HepG2 (cell line): Measurements from ENCODE around the gene L3MBTL4. TPM values are rescaled to one million over a fixed set of nuclear protein-coding genes. Genes with fewer than 3 reads are reported as not detected.

Source experiments
- ATAC-seq: fragments of 200-7000 bp; cut with Tn5 transposase; 3 replicates; pipeline ENCODE4 v1.9.1; 2020; ENCODE audit warnings: mild to moderate bottlenecking, moderate library complexity
- BruUV-seq: library from RNA; stranded (reverse); fragments of 400-500 nt; replicated peaks from 2 replicates; lab custom pipeline; 2021; lab: Mats Ljungman, UMichigan
- CTCF ChIA-PET: fragments of 300-600 bp; formaldehyde crosslinking; extraction: SDS; loops from one replicate; lab custom pipeline; 2021; ENCODE audit warnings: low total read pairs, inconsistent platforms, low intra/inter-chr PET ratio; lab: Yijun Ruan, JAX
- POLR2A ChIA-PET: fragments of 350-600 bp; sonication (Branson Sonifier 250); formaldehyde crosslinking; loops from one replicate; lab custom pipeline; 2020; ENCODE audit warnings: antibody characterized with exemption, inconsistent platforms; lab: Yijun Ruan, JAX
- DNase-seq: peaks from one replicate; pipeline ENCODE4 v3.0.0-alpha.2; 2015; ENCODE audit warnings: low spot score
- FAIRE-seq: peaks from 3 replicates; lab custom pipeline; 2011; peaks lifted over from hg19 to GRCh38; lab: Jason Lieb, UNC
- H2AFZ ChIP-seq: one replicate; pipeline ENCODE4 v1.6.1; 2011; ENCODE audit warnings: low read length, inconsistent platforms
- H3K27ac ChIP-seq: fragments of 300-600 bp; 3 replicates; pipeline ENCODE4 v1.8.0; 2011; ENCODE audit warnings: mixed run types, mild to moderate bottlenecking, mixed read lengths, low read length, inconsistent platforms; ENCODE audit not compliant: insufficient read depth; ENCODE audit errors: extremely low read length
- H3K27me3 ChIP-seq, 2 experiments: fragments of 200-600 bp in 1 of 2; 2 replicates in 1 of 2; 3 replicates in 1 of 2; pipeline versions ENCODE4 v1.6.0 to v1.8.0; 2011; ENCODE audit warnings: low read length in 2 of 2, mild to moderate bottlenecking in 2 of 2, moderate library complexity in 2 of 2, inconsistent platforms in 1 of 2; ENCODE audit not compliant: insufficient read depth in 2 of 2, control insufficient read depth in 1 of 2
- H3K36me3 ChIP-seq, 2 experiments: fragments of 200-600 bp in 1 of 2; replicated peaks in 1 of 2; 2 replicates in 1 of 2; 3 replicates in 1 of 2; pipeline versions ENCODE4 v1.5.1 to v1.8.0; 2011; ENCODE audit warnings: low read length in 2 of 2, inconsistent platforms in 1 of 2; ENCODE audit not compliant: insufficient read depth in 2 of 2, control insufficient read depth in 1 of 2
- H3K4me1 ChIP-seq: 2 replicates; pipeline ENCODE4 v1.5.1; 2012; ENCODE audit warnings: low read length, inconsistent platforms; ENCODE audit not compliant: insufficient read depth
- H3K4me2 ChIP-seq: 2 replicates; pipeline ENCODE4 v1.6.0; 2011; ENCODE audit warnings: low read depth, low read length, inconsistent platforms
- H3K4me3 ChIP-seq, 3 experiments: fragments of 200-600 bp in 1 of 3; sonication (generic), shearing (Covaris generic) in 1 of 3; replicated peaks in 1 of 3; 2 replicates each; pipeline ENCODE4 v1.5.1; 2011 to 2016; ENCODE audit warnings: low read length in 3 of 3, inconsistent platforms in 2 of 3, low read depth in 2 of 3, mild to moderate bottlenecking in 2 of 3, control low read depth in 1 of 3, mixed read lengths in 1 of 3; ENCODE audit not compliant: insufficient read depth in 1 of 3
- H3K79me2 ChIP-seq: one replicate; pipeline ENCODE4 v1.6.1; 2011; ENCODE audit warnings: low read length, inconsistent platforms; ENCODE audit not compliant: insufficient read depth
- H3K9ac ChIP-seq: 2 replicates; pipeline ENCODE4 v1.6.0; 2011; ENCODE audit warnings: mild to moderate bottlenecking, low read depth, low read length, inconsistent platforms; ENCODE audit not compliant: insufficient read depth
- H3K9me3 ChIP-seq: 2 replicates; pipeline ENCODE4 v1.5.1; 2012; ENCODE audit warnings: mild to moderate bottlenecking, low read length
- H4K20me1 ChIP-seq: 2 replicates; pipeline ENCODE4 v1.6.0; 2011; ENCODE audit warnings: inconsistent platforms, mild to moderate bottlenecking, low read length, moderate library complexity; ENCODE audit not compliant: insufficient read depth
- CREB1 ChIP-seq, 2 experiments: fragments of 450-650 bp in 1 of 2; IDR thresholded peaks; 2 replicates each; pipeline ENCODE4 v1.6.1; 2016 to 2017; ENCODE audit warnings: control low read depth in 1 of 2, mild to moderate bottlenecking in 1 of 2, missing compliant biosample characterization in 1 of 2, missing genetic modification characterization in 1 of 2
- ELF3 ChIP-seq: IDR thresholded peaks from 2 replicates; pipeline ENCODE4 v1.6.1; 2016; ENCODE audit warnings: missing genetic modification reagents, missing compliant biosample characterization
- IRF2 ChIP-seq: IDR thresholded peaks from 2 replicates; pipeline ENCODE4 v1.6.1; 2018; ENCODE audit warnings: missing genetic modification reagents, missing compliant biosample characterization
- KDM3A ChIP-seq: IDR thresholded peaks from 2 replicates; pipeline ENCODE4 v1.6.1; 2018; ENCODE audit warnings: low read depth, missing compliant biosample characterization
- MED1 ChIP-seq: sonication (generic); formaldehyde crosslinking; IDR thresholded peaks from 2 replicates; pipeline ENCODE4 v1.4.0; 2020; ENCODE audit warnings: missing genetic modification reagents
- MIXL1 ChIP-seq: IDR thresholded peaks from 2 replicates; pipeline ENCODE4 v1.6.1; 2016
- NR2F1 ChIP-seq, 2 experiments: fragments of 450-650 bp in 1 of 2; formaldehyde crosslinking in 1 of 2; IDR thresholded peaks; 2 replicates each; pipeline versions ENCODE4 v1.5.0 to v1.6.1; 2016 to 2020; ENCODE audit warnings: mild to moderate bottlenecking in 1 of 2, missing compliant biosample characterization in 1 of 2, missing genetic modification reagents in 1 of 2, moderate library complexity in 1 of 2
- NR2F6 ChIP-seq, 2 experiments: IDR thresholded peaks; 2 replicates each; pipeline ENCODE4 v1.6.1; 2016; ENCODE audit warnings: antibody characterized with exemption in 1 of 2, mild to moderate bottlenecking in 1 of 2
- NRL ChIP-seq: sonication (generic); formaldehyde crosslinking; IDR thresholded peaks from 2 replicates; pipeline ENCODE4 v1.5.0; 2020; ENCODE audit warnings: missing genetic modification reagents, mild to moderate bottlenecking, moderate library complexity, borderline replicate concordance
- PITX1 ChIP-seq: sonication (generic); formaldehyde crosslinking; IDR thresholded peaks from 2 replicates; pipeline ENCODE4 v1.5.1; 2020; ENCODE audit warnings: mild to moderate bottlenecking, missing genetic modification reagents
- TARDBP ChIP-seq: sonication (generic); formaldehyde crosslinking; IDR thresholded peaks from 2 replicates; pipeline ENCODE4 v1.8.0; 2022; ENCODE audit warnings: mild to moderate bottlenecking, missing genetic modification reagents
- ZIK1 ChIP-seq: sonication (generic); formaldehyde crosslinking; IDR thresholded peaks from 2 replicates; pipeline ENCODE4 v1.5.0; 2020; ENCODE audit warnings: mild to moderate bottlenecking, low read depth, missing genetic modification reagents, borderline replicate concordance
- ZNF616 ChIP-seq: sonication (generic); formaldehyde crosslinking; IDR thresholded peaks from 2 replicates; pipeline ENCODE4 v1.5.0; 2020; ENCODE audit warnings: low read depth, mild to moderate bottlenecking, missing genetic modification reagents
- WGBS: methylation state at CpG from one replicate; pipeline ENCODE4 v1.1.6; 2017; ENCODE audit warnings: low lambda C conversion rate; 5-methylcytosine and 5-hydroxymethylcytosine counted together
- in situ Hi-C: cut with HindIII; loops from 2 replicates; pipeline ENCODE4 v1.10.0; 2017; ENCODE audit warnings: low pct_unique_long_range_greater_than_20kb; ENCODE audit not compliant: extremely low pct_ligation_motif_present
- intact Hi-C: fragments of 100-400 bp; cut with micrococcal nuclease; formaldehyde crosslinking; loops from one replicate; pipeline ENCODE4 v1.10.0; 2022; ENCODE audit not compliant: unreplicated experiment
- polyA plus RNA-seq, 8 experiments: library from polyadenylated mRNA; depleted of rRNA in 3 of 8; stranded (reverse) in 7 of 8; unstranded in 1 of 8; fragments of >200 nt; fragmentation: Illumina TruSeq in 4 of 8; extraction: Trizol in 4 of 8; gene quantifications; 2 replicates each; pipeline versions ENCODE4 v1.2.1 to v1.2.3, GENCODE V29; 2011 to 2016; ENCODE audit warnings: low read depth in 4 of 8, missing spikeins in 1 of 8, mixed read lengths in 1 of 8; ENCODE audit not compliant: insufficient read depth in 1 of 8
- total RNA-seq, 5 experiments: library from RNA; depleted of rRNA; stranded (reverse); fragments of >200 nt; fragmentation: Illumina TruSeq; extraction: Trizol; gene quantifications; 2 replicates each; pipeline ENCODE4 v1.2.3, GENCODE V29; 2016; ENCODE audit warnings: low read depth in 1 of 5
- TF ChIP-seq, protein P1 (sequence below): sonication (generic); formaldehyde crosslinking; IDR thresholded peaks from 2 replicates; pipeline ENCODE4 v1.9.0; 2021; ENCODE audit warnings: missing genetic modification reagents, borderline replicate concordance
- TF ChIP-seq, protein P2 (sequence below): sonication (generic); formaldehyde crosslinking; IDR thresholded peaks from 2 replicates; pipeline ENCODE4 v1.4.0; 2020; ENCODE audit warnings: mild to moderate bottlenecking, low read depth, missing genetic modification reagents
- TF ChIP-seq, protein P3 (sequence below): sonication (generic); formaldehyde crosslinking; IDR thresholded peaks from 2 replicates; pipeline ENCODE4 v1.9.0; 2022; ENCODE audit warnings: missing genetic modification reagents, mild to moderate bottlenecking, borderline replicate concordance

The L3MBTL4 gene
- total and polyA plus RNA-seq, 2 of the 13 experiments (the other 11 are each of a cell fraction or from before 2014, with no cell fraction given), result 10.8 to 13.3 TPM

DNA sequence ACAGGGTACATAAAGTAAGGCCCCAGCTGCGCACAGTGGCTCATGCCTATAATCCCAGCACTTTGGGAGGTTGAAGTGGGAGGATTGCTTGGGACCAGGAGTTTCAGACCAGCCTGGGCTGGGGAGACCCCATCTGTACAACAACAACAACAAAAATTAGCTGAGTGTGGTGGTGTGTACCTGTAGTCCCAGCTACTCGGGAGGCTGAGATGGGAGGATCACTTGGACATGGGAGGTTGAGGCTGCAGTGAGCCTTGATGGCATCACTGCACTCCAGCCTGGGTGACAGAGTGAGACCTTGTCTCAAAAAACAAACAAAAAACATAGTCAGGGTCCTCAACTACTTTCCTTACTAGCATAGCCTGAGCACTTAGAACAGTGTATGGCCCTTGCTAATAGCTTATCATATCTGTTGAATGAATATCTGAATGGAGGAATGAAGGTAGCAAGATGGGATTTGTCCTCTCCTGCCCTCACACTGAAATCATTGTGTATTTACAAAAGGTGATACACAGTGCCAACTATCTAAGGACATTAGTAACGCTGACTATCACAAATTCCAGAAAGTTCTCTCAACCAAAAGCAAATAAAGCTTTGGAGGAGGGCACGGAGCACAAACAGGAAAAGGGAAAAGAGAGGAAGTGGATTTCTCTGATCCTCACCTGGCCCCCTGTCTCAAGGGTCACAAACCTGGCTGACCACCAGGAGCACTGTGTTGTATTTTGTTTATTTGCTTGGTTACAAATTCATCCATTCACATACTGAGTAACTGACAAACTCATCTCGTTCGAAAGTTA lies 38.1 kb downstream of the L3MBTL4 start (continued):
- TF ChIP-seq ZIK1 (CRISPR knock-in tag) (no peak), MIXL1 (CRISPR knock-in tag) (peak; percentile 36; the same call in 1 of the 2 replicates), KDM3A (CRISPR knock-in tag) (no peak), NR2F6 (IDR thresholded peaks at IDR 0.05) (peak; percentile 72), NR2F6 (CRISPR knock-in tag; IDR thresholded peaks at IDR 0.05) (peak; percentile 79), ZNF616 (CRISPR knock-in tag) (no peak)
- TF ChIP-seq, protein P1, sequence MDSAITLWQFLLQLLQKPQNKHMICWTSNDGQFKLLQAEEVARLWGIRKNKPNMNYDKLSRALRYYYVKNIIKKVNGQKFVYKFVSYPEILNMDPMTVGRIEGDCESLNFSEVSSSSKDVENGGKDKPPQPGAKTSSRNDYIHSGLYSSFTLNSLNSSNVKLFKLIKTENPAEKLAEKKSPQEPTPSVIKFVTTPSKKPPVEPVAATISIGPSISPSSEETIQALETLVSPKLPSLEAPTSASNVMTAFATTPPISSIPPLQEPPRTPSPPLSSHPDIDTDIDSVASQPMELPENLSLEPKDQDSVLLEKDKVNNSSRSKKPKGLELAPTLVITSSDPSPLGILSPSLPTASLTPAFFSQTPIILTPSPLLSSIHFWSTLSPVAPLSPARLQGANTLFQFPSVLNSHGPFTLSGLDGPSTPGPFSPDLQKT, result no peak

DNA sequence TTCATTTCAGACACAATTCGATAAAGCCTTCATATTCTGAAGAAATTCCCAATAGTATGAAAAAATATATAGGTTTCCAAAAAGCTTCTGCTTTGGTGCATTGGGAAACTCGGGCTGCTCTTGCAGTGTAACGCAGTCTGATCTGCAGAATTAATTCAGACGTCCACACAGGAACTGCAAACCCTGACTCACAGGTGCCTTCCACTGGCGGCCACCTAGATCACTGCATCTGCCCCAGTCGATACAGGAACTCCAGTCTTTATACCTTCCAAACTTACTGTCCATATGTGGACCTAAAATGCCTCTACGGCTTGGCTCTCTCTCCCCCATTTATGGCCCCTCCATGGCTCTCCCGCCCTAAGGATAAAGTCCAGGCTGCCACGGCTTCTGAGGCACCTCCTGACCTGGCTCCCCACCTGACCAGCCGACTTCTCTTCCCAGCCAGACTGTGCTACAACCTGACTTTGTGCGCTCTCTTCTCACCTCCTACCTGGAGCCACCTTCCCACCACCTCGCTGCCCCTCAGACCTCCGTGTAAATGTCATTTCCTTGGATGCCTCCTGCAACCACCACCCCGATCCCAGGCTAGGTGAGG lies 39.7 kb downstream of the L3MBTL4 start:
- DNase-seq (peak; percentile 51), ATAC-seq (peak; percentile 63), FAIRE-seq (peak; percentile 4)
- Histone ChIP-seq H2AFZ (no peak overlapping the region), H3K36me3 (no peaks in the 10 kb centered on the region), H3K4me3 (peak overlapping the region; percentile 37 to 55 (median 42)), H3K27ac (peak overlapping the region; percentile 66), H3K79me2 (peaks cover 20% of the 10 kb centered on the region), H3K9me3 (no peaks in the 10 kb centered on the region), H3K4me2 (peak overlapping the region; percentile 69), H4K20me1 (no peaks in the 10 kb centered on the region), H3K4me1 (peaks cover 80% of the 10 kb centered on the region), H3K9ac (peak overlapping the region; percentile 66), H3K27me3 (no peaks in the 10 kb centered on the region)
- CTCF ChIA-PET, result no interaction called here
- BruUV-seq, result no TSS peak
- POLR2A ChIA-PET, result no interaction called here
- intact Hi-C loops (loop anchor here (5.0 kb wide), 1 partner anchor 107 kb away; no protein-coding TSS in a partner anchor), in situ Hi-C loops (no loop called here)
- 9% methylated on average over 14 of the region's 14 CpGs for WGBS
- TF ChIP-seq CREB1 (IDR thresholded peaks at IDR 0.05), result no peak
- TF ChIP-seq CREB1 (CRISPR knock-in tag; IDR thresholded peaks at IDR 0.05), result no peak
- TF ChIP-seq PITX1 (CRISPR knock-in tag), result 0 out of 2 replicates have a peak, but pooled peaks have one; percentile 11
- TF ChIP-seq, protein P2, sequence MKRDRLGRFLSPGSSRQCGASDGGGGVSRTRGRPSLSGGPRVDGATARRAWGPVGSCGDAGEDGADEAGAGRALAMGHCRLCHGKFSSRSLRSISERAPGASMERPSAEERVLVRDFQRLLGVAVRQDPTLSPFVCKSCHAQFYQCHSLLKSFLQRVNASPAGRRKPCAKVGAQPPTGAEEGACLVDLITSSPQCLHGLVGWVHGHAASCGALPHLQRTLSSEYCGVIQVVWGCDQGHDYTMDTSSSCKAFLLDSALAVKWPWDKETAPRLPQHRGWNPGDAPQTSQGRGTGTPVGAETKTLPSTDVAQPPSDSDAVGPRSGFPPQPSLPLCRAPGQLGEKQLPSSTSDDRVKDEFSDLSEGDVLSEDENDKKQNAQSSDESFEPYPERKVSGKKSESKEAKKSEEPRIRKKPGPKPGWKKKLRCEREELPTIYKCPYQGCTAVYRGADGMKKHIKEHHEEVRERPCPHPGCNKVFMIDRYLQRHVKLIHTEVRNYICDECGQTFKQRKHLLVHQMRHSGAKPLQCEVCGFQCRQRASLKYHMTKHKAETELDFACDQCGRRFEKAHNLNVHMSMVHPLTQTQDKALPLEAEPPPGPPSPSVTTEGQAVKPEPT (CRISPR knock-in tag), result no peak
- TF ChIP-seq TARDBP (CRISPR knock-in tag), result 0 out of 2 replicates have a peak, but pooled peaks have one; percentile 17
- TF ChIP-seq, protein P3, sequence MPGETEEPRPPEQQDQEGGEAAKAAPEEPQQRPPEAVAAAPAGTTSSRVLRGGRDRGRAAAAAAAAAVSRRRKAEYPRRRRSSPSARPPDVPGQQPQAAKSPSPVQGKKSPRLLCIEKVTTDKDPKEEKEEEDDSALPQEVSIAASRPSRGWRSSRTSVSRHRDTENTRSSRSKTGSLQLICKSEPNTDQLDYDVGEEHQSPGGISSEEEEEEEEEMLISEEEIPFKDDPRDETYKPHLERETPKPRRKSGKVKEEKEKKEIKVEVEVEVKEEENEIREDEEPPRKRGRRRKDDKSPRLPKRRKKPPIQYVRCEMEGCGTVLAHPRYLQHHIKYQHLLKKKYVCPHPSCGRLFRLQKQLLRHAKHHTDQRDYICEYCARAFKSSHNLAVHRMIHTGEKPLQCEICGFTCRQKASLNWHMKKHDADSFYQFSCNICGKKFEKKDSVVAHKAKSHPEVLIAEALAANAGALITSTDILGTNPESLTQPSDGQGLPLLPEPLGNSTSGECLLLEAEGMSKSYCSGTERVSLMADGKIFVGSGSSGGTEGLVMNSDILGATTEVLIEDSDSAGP (CRISPR knock-in tag), result 0 out of 2 replicates have a peak, but pooled peaks have one; percentile 15
- peak in 1 of 2 experiments; percentile 26; a peak in 1 of 4 replicates for TF ChIP-seq NR2F1 (CRISPR knock-in tag; IDR thresholded peaks at IDR 0.05)
- TF ChIP-seq ELF3 (CRISPR knock-in tag), result 0 out of 2 replicates have a peak, but pooled peaks have one; percentile 22
- 0 out of 2 replicates have a peak, but pooled peaks have one; percentile 15 for TF ChIP-seq NR2F6 (IDR thresholded peaks at IDR 0.05)
- TF ChIP-seq NR2F6 (CRISPR knock-in tag; IDR thresholded peaks at IDR 0.05), result peak; percentile 39; the same call in 1 of the 2 replicates
- TF ChIP-seq IRF2 (CRISPR knock-in tag), result no peak
- peak; percentile 15; the same call in 1 of the 2 replicates for TF ChIP-seq NRL (CRISPR knock-in tag)
- peak; percentile 47 for TF ChIP-seq MED1 (CRISPR knock-in tag)
